ENCODE measurements around the gene RNGTT.
"Not testable (repeated sequence)": the region's sequence is repeated elsewhere in the genome, so short reads cannot be mapped to it uniquely, and the experiment has no call there.

RNGTT gene

DNA sequence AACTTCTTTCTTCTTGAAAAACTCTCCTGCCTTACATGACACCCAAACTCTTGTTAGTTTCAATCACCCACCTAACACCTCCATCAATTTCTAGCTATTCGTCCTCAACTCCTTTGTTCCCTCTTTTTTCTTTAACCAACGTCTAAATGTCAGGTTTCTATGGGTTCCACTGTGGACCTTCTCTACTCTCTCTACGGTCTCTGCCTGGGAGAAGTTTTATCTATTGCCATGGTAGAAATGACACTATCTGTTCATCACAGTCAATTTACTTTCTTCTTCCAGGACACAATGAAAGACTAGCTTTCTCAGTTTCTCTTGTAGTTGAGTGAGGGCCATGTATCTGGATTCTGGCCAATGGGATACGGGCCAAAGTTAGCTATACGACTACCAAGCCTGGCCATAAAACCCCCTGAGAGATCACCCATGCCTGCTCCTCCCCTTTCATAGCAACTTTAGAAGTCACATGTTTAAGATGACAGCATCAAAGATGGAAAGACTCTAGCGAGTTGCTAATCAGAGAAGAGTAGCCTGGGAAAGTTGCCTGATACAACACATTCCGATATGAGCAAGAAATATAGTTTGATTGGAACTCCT is 17.9 kb downstream of the RNGTT start:
- Mint-ChIP-seq H3K4me1 (no peaks in the 10 kb centered on the region), H3K27me3 (ENCODE audit: low read depth) (no peaks in the 10 kb centered on the region), H3K4me3 (no peak overlapping the region)

GRCh38 chr6:88933521-88933920 is 29.9 kb downstream of the RNGTT start:
- H3K4me1 Mint-ChIP-seq = no peaks in the 10 kb centered on the region
- H3K9me3 Mint-ChIP-seq = peaks cover 54% of the 10 kb centered on the region
- no peak overlapping the region for H3K4me3 Mint-ChIP-seq
- TF ChIP-seq, protein P1, sequence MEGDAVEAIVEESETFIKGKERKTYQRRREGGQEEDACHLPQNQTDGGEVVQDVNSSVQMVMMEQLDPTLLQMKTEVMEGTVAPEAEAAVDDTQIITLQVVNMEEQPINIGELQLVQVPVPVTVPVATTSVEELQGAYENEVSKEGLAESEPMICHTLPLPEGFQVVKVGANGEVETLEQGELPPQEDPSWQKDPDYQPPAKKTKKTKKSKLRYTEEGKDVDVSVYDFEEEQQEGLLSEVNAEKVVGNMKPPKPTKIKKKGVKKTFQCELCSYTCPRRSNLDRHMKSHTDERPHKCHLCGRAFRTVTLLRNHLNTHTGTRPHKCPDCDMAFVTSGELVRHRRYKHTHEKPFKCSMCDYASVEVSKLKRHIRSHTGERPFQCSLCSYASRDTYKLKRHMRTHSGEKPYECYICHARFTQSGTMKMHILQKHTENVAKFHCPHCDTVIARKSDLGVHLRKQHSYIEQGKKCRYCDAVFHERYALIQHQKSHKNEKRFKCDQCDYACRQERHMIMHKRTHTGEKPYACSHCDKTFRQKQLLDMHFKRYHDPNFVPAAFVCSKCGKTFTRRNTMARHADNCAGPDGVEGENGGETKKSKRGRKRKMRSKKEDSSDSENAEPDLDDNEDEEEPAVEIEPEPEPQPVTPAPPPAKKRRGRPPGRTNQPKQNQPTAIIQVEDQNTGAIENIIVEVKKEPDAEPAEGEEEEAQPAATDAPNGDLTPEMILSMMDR (IDR thresholded peaks at IDR 0.05; ENCODE audit: unreplicated experiment in 3 of 3) = no peak
- H3K36me3 Mint-ChIP-seq (ENCODE audit: low read depth) = peaks cover 86% of the 10 kb centered on the region
- H3K27ac Mint-ChIP-seq = no peak overlapping the region
- peaks cover 3% of the 10 kb centered on the region for H3K27me3 Mint-ChIP-seq (ENCODE audit: low read depth)

More for the DNA sequence above, 17.9 kb downstream of the RNGTT start:
- TF ChIP-seq, protein P1 (IDR thresholded peaks at IDR 0.05; ENCODE audit: unreplicated experiment in 3 of 3) = no peak
- H3K9me3 Mint-ChIP-seq = peaks cover 17% of the 10 kb centered on the region
- peaks cover 19% of the 10 kb centered on the region for H3K36me3 Mint-ChIP-seq (ENCODE audit: low read depth)
- no peak overlapping the region for H3K27ac Mint-ChIP-seq

GRCh38 chr6:88932019-88932418 is 31.4 kb downstream of the RNGTT start:
- H3K4me1 Mint-ChIP-seq; H3K4me3 Mint-ChIP-seq; H3K27me3 Mint-ChIP-seq (ENCODE audit: low read depth); H3K27ac Mint-ChIP-seq: not testable (repeated sequence)
- peaks cover 45% of the 10 kb centered on the region for H3K9me3 Mint-ChIP-seq
- H3K36me3 Mint-ChIP-seq (ENCODE audit: low read depth) = peaks cover 73% of the 10 kb centered on the region

GRCh38 chr6:88922775-88923548 is 40.5 kb downstream of the RNGTT start:
- H3K4me1 Mint-ChIP-seq = no peaks in the 10 kb centered on the region
- no peaks in the 10 kb centered on the region for H3K9me3 Mint-ChIP-seq
- TF ChIP-seq, protein P1 (IDR thresholded peaks at IDR 0.05; ENCODE audit: unreplicated experiment in 3 of 3) = no peak
- no peaks in the 10 kb centered on the region for H3K27me3 Mint-ChIP-seq (ENCODE audit: low read depth)
- H3K4me3 Mint-ChIP-seq = no peak overlapping the region
- peaks cover 24% of the 10 kb centered on the region for H3K36me3 Mint-ChIP-seq (ENCODE audit: low read depth)
- H3K27ac Mint-ChIP-seq = no peak overlapping the region

DNA sequence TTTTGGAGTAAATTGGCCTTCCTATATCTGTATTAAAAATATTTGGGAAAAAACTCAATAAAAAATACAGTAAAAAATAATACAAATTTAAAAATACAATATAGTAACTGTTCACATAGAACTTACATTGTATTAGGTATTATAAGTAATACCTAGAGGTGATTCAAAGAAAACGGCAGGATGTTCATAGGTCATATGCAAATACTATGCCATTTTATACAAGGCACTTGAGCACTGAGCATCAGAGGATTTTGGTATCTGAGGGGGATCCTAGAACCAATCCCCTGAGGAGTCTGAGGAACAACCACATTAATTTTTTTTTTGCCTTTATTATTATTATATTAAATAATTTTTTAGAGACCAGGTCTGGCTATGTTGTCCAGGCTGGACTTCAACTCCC is 41.7 kb downstream of the RNGTT start:
- Mint-ChIP-seq H3K9me3 (no peaks in the 10 kb centered on the region), H3K4me3 (no peak overlapping the region), H3K4me1 (no peaks in the 10 kb centered on the region), H3K27me3 (ENCODE audit: low read depth) (no peaks in the 10 kb centered on the region), H3K36me3 (ENCODE audit: low read depth) (peaks cover 24% of the 10 kb centered on the region), H3K27ac (no peak overlapping the region)
- TF ChIP-seq, protein P1 (IDR thresholded peaks at IDR 0.05; ENCODE audit: unreplicated experiment in 3 of 3) = no peak

DNA sequence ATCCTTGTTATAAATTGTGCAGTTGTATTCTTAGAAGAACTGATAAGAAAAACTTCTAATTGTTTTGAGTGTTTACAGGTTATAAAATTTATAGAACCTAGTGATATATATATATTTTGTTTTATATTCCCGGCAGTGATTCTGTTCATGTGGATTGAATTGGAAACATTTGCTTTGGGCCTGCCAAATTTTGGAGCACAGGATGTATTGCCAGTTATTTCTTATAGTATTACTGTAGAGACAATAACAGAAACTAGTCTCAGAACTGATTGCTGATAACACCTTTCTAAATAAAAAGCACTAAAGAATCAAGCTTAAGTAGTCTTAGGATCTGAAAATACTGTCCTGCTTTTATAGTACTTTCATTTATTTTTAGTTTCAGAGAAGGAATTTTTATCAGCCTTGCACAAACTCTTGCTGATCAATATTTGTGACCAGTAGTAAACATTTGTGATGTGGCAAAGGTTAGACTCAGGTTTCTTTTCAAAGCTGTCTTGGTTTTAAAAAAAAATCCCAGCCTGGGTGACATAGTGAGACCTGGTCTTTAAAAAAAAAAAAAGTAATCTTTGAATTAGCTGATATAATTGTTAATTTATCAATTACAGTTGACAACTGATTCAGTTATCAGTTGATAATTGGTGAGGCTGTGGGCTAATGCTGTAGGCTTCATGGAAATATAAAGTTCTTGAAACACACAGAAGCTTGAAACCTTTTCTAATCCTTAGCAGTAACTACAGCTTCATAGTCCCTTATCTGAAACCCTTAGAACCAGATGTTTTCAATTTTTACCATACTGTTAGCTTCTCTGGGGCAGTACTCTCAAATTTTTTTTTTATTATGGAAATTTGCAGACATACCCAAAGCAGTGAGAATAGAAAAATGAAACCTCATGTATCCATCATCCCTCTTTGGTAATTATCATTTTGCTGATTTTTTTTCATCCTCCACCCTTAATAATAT is 42.4 kb downstream of the RNGTT start:
- Mint-ChIP-seq H3K36me3 (ENCODE audit: low read depth) (peaks cover 18% of the 10 kb centered on the region), H3K27ac (no peak overlapping the region), H3K4me3 (no peak overlapping the region), H3K27me3 (ENCODE audit: low read depth) (no peaks in the 10 kb centered on the region), H3K4me1 (no peaks in the 10 kb centered on the region), H3K9me3 (no peaks in the 10 kb centered on the region)
- TF ChIP-seq, protein P1 (IDR thresholded peaks at IDR 0.05; ENCODE audit: unreplicated experiment in 3 of 3) = no peak

Measured in nephron (organoid).